ENCODE results near the gene CLEC2D. TPM values are rescaled to one million over a fixed set of nuclear protein-coding genes. Genes with fewer than 3 reads are reported as not detected.
"Not testable (repeated sequence)": the region's sequence is repeated elsewhere in the genome, so short reads cannot be mapped to it uniquely, and the experiment has no call there.

CLEC2D gene
- total RNA-seq, 1 donor from 2014 or later, result 4.6 TPM

DNA sequence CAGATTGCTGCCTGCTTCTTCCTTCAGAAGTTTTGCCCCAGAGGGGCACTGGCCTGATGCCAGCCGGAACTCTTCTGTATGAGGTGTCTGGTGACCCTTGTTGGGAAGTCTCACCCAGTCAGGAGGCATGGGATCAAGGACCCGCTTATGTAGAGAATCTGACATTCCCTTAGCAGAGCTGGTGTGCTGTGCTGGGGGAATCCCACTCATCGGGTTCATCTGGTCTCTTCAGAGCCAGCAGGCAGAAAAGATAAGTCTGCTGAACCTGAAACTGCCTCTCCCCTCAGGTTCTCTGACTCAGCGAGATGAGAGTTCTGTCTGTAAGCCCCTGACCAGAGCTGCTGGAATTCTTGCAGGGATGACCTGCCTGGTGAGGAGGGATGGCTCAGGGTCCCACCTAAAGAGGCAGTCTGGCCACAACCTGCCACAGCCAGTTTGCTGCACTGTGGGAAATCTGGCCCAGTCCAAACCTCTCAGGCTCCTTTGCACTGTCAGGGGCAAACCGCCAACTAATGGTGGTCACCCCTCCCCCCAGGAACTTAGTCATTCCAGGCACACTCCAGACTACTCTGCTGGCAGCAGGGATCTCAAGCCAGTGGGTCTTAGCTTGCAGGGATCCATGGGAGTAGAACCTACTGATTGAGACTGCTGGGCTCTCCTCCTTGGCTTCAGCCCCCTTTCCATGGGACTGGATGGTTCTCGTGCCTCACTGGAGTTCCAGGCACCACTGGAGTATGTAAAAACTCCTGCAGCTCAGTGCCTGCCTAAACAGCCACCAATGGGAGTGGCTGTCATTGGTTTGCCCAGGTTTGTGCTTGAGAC is 4.1 kb downstream of the CLEC2D start:
- peak overlapping the region; percentile 89 for H3K27ac Mint-ChIP-seq (ENCODE audit: unreplicated experiment)
- H3K9me3 Mint-ChIP-seq (ENCODE audit: low read depth), result peaks cover 3% of the 10 kb centered on the region
- H3K4me3 Mint-ChIP-seq (ENCODE audit: unreplicated experiment), result no peak overlapping the region
- no peaks in the 10 kb centered on the region for H3K27me3 Mint-ChIP-seq (ENCODE audit: low read depth)
- peaks cover 17% of the 10 kb centered on the region for H3K4me1 Mint-ChIP-seq (ENCODE audit: low read depth)
- H3K36me3 Mint-ChIP-seq (ENCODE audit: low read depth), result peaks cover 5% of the 10 kb centered on the region
- no peak for TF ChIP-seq CTCF (IDR thresholded peaks at IDR 0.05)
- DNase-seq (ENCODE audit: low spot score), result no peak

DNA sequence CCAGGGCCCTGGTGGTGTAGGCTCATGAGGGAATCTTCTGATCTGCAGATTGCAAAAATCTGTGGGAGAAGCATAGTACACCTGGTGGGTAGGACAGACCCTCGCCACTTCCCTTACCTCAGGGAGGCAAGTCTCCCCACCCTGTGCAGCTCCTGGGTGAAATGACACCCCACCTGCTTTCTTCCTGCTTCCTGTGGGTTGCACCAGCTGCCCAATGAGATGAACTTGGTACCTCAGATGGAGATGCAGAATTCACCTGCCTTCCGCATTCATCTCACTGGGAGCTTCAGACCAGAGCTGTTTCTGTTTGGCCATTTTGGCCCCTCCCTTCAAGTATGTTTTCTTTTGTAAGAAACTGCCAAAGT is 4.7 kb downstream of the CLEC2D start:
- peaks cover 16% of the 10 kb centered on the region for H3K4me1 Mint-ChIP-seq (ENCODE audit: low read depth)
- no peaks in the 10 kb centered on the region for H3K27me3 Mint-ChIP-seq (ENCODE audit: low read depth)
- H3K9me3 Mint-ChIP-seq (ENCODE audit: low read depth), result peaks cover 3% of the 10 kb centered on the region
- H3K36me3 Mint-ChIP-seq (ENCODE audit: low read depth), result peaks cover 5% of the 10 kb centered on the region
- H3K27ac Mint-ChIP-seq (ENCODE audit: unreplicated experiment), result no peak overlapping the region
- H3K4me3 Mint-ChIP-seq (ENCODE audit: unreplicated experiment), result no peak overlapping the region
- no peak for TF ChIP-seq CTCF (IDR thresholded peaks at IDR 0.05)
- DNase-seq (ENCODE audit: low spot score), result no peak

GRCh38 chr12:9682508-9682907 is 13.0 kb downstream of the CLEC2D start:
- H3K27ac Mint-ChIP-seq (ENCODE audit: unreplicated experiment); DNase-seq (ENCODE audit: low spot score); H3K27me3 Mint-ChIP-seq (ENCODE audit: low read depth); H3K4me3 Mint-ChIP-seq (ENCODE audit: unreplicated experiment); H3K4me1 Mint-ChIP-seq (ENCODE audit: low read depth): not testable (repeated sequence)
- H3K36me3 Mint-ChIP-seq (ENCODE audit: low read depth), result peaks cover 17% of the 10 kb centered on the region
- H3K9me3 Mint-ChIP-seq (ENCODE audit: low read depth), result peaks cover 10% of the 10 kb centered on the region

DNA sequence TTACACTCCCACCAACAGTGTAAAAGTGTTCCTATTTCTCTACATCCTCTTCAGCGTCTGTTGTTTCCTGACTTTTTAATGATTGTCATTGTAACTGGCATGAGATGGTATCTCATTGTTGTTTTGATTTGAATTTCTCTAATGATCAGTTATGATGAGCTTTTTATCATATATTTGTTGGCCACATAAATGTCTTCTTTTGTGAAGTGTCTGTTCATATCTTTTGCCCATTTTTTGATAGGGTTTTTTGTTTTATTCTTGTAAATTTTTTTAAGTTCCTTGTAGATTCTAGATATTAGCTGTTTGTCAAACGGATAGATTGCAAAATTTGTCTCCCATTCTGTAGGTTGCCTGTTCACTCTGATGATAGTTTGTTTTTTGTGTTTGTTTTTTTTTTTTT is 13.4 kb downstream of the CLEC2D start:
- DNase-seq (ENCODE audit: low spot score); H3K27me3 Mint-ChIP-seq (ENCODE audit: low read depth); H3K4me3 Mint-ChIP-seq (ENCODE audit: unreplicated experiment); H3K27ac Mint-ChIP-seq (ENCODE audit: unreplicated experiment); H3K4me1 Mint-ChIP-seq (ENCODE audit: low read depth): not testable (repeated sequence)
- Mint-ChIP-seq H3K36me3 (ENCODE audit: low read depth) (peaks cover 17% of the 10 kb centered on the region), H3K9me3 (ENCODE audit: low read depth) (peaks cover 10% of the 10 kb centered on the region)

- H3K4me1 Mint-ChIP-seq (ENCODE audit: low read depth); H3K27me3 Mint-ChIP-seq (ENCODE audit: low read depth); H3K27ac Mint-ChIP-seq (ENCODE audit: unreplicated experiment); DNase-seq (ENCODE audit: low spot score); H3K4me3 Mint-ChIP-seq (ENCODE audit: unreplicated experiment): not testable (repeated sequence)
- Mint-ChIP-seq H3K9me3 (ENCODE audit: low read depth) (peaks cover 21% of the 10 kb centered on the region), H3K36me3 (ENCODE audit: low read depth) (peaks cover 27% of the 10 kb centered on the region)
Observed at GRCh38 chr12:9685366-9685765, 15.9 kb downstream of the CLEC2D start.

- Mint-ChIP-seq H3K27me3 (ENCODE audit: low read depth) (no peaks in the 10 kb centered on the region), H3K27ac (ENCODE audit: unreplicated experiment) (no peak overlapping the region), H3K4me1 (ENCODE audit: low read depth) (no peaks in the 10 kb centered on the region), H3K36me3 (ENCODE audit: low read depth) (peaks cover 27% of the 10 kb centered on the region), H3K4me3 (ENCODE audit: unreplicated experiment) (no peak overlapping the region), H3K9me3 (ENCODE audit: low read depth) (peaks cover 21% of the 10 kb centered on the region)
- DNase-seq (ENCODE audit: low spot score), result no peak
- no peak for TF ChIP-seq CTCF (IDR thresholded peaks at IDR 0.05)
Observed at GRCh38 chr12:9685915-9686314, 16.4 kb downstream of the CLEC2D start.

GRCh38 chr12:9687228-9687627 is 17.7 kb downstream of the CLEC2D start:
- H3K27ac Mint-ChIP-seq (ENCODE audit: unreplicated experiment), result no peak overlapping the region
- peaks cover 26% of the 10 kb centered on the region for H3K36me3 Mint-ChIP-seq (ENCODE audit: low read depth)
- H3K4me1 Mint-ChIP-seq (ENCODE audit: low read depth), result no peaks in the 10 kb centered on the region
- H3K9me3 Mint-ChIP-seq (ENCODE audit: low read depth), result peaks cover 21% of the 10 kb centered on the region
- no peak for TF ChIP-seq CTCF (IDR thresholded peaks at IDR 0.05)
- H3K27me3 Mint-ChIP-seq (ENCODE audit: low read depth), result no peaks in the 10 kb centered on the region
- DNase-seq (ENCODE audit: low spot score), result no peak
- no peak overlapping the region for H3K4me3 Mint-ChIP-seq (ENCODE audit: unreplicated experiment)

Data from chondrocyte (in vitro differentiated cells).